BLaER1 treated with 17β-estradiol and CSF1 and Interleukin-3, amounts not matched to agents 10 nM and 100 nM (cell line): ENCODE data around the gene OR2T12.
"Not testable (repeated sequence)": the region's sequence is repeated elsewhere in the genome, so short reads cannot be mapped to it uniquely, and the experiment has no call there.

Experiments used
- H3K27ac ChIP-seq, 11 experiments: shearing (Covaris generic); formaldehyde crosslinking; 2 replicates each; pipeline ENCODE4 v1.8.1; 2022
- H3K27me3 ChIP-seq, 11 experiments: shearing (Covaris generic); formaldehyde crosslinking; 2 replicates each; pipeline ENCODE4 v1.8.1; 2022
- H3K36me3 ChIP-seq, 11 experiments: shearing (Covaris generic); formaldehyde crosslinking; 2 replicates each; pipeline ENCODE4 v1.8.1; 2022
- H3K4me1 ChIP-seq, 10 experiments: shearing (Covaris generic); formaldehyde crosslinking; 2 replicates each; pipeline ENCODE4 v1.8.1; 2022
- H3K4me2 ChIP-seq, 11 experiments: shearing (Covaris generic); formaldehyde crosslinking; 2 replicates each; pipeline ENCODE4 v1.8.1; 2022
- H3K4me3 ChIP-seq, 10 experiments: shearing (Covaris generic); formaldehyde crosslinking; 2 replicates each; pipeline ENCODE4 v1.8.1; 2022
- H3K9ac ChIP-seq, 11 experiments: shearing (Covaris generic); formaldehyde crosslinking; 2 replicates each; pipeline ENCODE4 v1.8.1; 2022
- H3K9me3 ChIP-seq, 11 experiments: shearing (Covaris generic); formaldehyde crosslinking; replicated peaks in 1 of 11; 2 replicates each; pipeline ENCODE4 v1.8.1; 2022
- H4K20me1 ChIP-seq, 11 experiments: shearing (Covaris generic); formaldehyde crosslinking; 2 replicates each; pipeline ENCODE4 v1.8.1; 2022
- Cebpa-rat ChIP-seq, 11 experiments: shearing (Covaris generic); IDR thresholded peaks; 2 replicates each; pipeline ENCODE4 v1.8.1; 2022

Gene OR2T12

GRCh38 chr1:248303324-248303723 is at the start of gene OR2T12:
TSS of gene OR2T12 (minus strand) at chr1:248303424. CDS start at chr1:248295578, 7,846 bp downstream.
- no peak for TF ChIP-seq Cebpa-rat (IDR thresholded peaks at IDR 0.05)
- H3K9me3 ChIP-seq = no peaks in the 10 kb centered on the region; a peak in 1 of 22 replicates
- H3K4me1 ChIP-seq = no peaks in the 10 kb centered on the region
- H3K27me3 ChIP-seq = no peaks in the 10 kb centered on the region
- H4K20me1 ChIP-seq = no peaks in the 10 kb centered on the region
- no peaks in the 10 kb centered on the region for H3K36me3 ChIP-seq
- H3K9ac ChIP-seq = no peak within 1 kb of the TSS
- no peak within 1 kb of the TSS for H3K4me2 ChIP-seq
- no peak within 1 kb of the TSS for H3K4me3 ChIP-seq
- H3K27ac ChIP-seq = no peak within 1 kb of the TSS

DNA sequence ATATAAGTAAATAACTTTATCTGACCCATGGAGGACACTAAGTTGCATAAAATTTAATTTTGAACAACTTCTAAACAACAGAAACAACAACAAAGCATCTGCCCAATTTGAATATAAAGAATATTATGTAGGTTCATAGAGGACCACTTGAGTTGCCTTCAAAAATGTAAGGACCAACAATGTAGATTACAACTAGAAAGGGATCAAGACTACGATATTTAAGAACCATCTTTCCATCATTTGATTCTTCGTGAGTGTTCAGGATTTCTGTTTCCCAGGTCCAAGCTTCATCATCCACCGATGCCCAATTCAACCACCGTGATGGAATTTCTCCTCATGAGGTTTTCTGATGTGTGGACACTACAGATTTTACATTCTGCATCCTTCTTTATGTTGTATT is 45.3 kb upstream of the OR2T12 start, which contains the start of gene OR14C36:
TSS of gene OR14C36 (plus strand) at position 301 of the 400 bp plus-strand sequence. CDS start at position 301, 0 bp downstream.
- no peaks in the 10 kb centered on the region for H3K9me3 ChIP-seq
- no peaks in the 10 kb centered on the region for H3K36me3 ChIP-seq
- H4K20me1 ChIP-seq = no peaks in the 10 kb centered on the region
- H3K4me2 ChIP-seq = no peak within 1 kb of the TSS
- no peak within 1 kb of the TSS for H3K9ac ChIP-seq
- TF ChIP-seq Cebpa-rat (IDR thresholded peaks at IDR 0.05) = no peak
- peaks cover 0 to 5% (median 4%) of the 10 kb centered on the region in 10 experiments; a peak in 5 of 20 replicates for H3K4me1 ChIP-seq
- H3K27ac ChIP-seq = no peak within 1 kb of the TSS
- H3K4me3 ChIP-seq = no peak within 1 kb of the TSS
- no peaks in the 10 kb centered on the region for H3K27me3 ChIP-seq

DNA sequence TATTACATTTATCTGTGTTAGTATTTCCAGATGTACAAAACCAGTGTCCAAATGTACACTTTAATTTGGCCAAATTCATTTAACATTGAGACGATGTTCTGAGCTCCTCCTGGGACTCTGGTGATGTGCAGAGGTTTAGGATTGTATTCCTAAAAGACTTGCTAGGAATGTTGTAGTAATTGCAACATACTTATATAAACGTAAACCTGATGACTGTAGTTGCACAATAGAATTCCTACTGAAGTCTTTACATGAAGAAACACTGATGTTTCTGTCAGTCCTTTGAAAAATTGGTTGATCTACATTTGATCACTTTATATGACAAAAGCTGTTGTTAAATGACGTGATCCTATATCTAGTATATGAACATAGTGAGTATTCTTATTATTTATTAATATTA is 40.2 kb upstream of the OR2T12 start:
- no peaks in the 10 kb centered on the region for H3K27me3 ChIP-seq
- TF ChIP-seq Cebpa-rat (IDR thresholded peaks at IDR 0.05) = no peak
- H3K9ac ChIP-seq = no peak overlapping the region
- H3K4me1 ChIP-seq = no peaks in the 10 kb centered on the region
- no peaks in the 10 kb centered on the region for H3K9me3 ChIP-seq
- no peak overlapping the region for H3K27ac ChIP-seq
- no peaks in the 10 kb centered on the region for H4K20me1 ChIP-seq
- no peak overlapping the region for H3K4me2 ChIP-seq
- H3K4me3 ChIP-seq = no peak overlapping the region
- no peaks in the 10 kb centered on the region for H3K36me3 ChIP-seq

GRCh38 chr1:248324468-248324867 is 21.2 kb upstream of the OR2T12 start, which contains the start of gene OR2M7:
TSS of gene OR2M7 (minus strand) at chr1:248324568. CDS start at chr1:248324568, 0 bp downstream.
- H3K27me3 ChIP-seq = no peaks in the 10 kb centered on the region
- H4K20me1 ChIP-seq = no peaks in the 10 kb centered on the region
- no peak within 1 kb of the TSS for H3K4me3 ChIP-seq
- no peaks in the 10 kb centered on the region for H3K9me3 ChIP-seq
- no peak for TF ChIP-seq Cebpa-rat (IDR thresholded peaks at IDR 0.05)
- no peak within 1 kb of the TSS for H3K4me2 ChIP-seq
- H3K4me1 ChIP-seq = no peaks in the 10 kb centered on the region
- H3K36me3 ChIP-seq = no peaks in the 10 kb centered on the region
- H3K9ac ChIP-seq = no peak within 1 kb of the TSS
- no peak within 1 kb of the TSS for H3K27ac ChIP-seq

DNA sequence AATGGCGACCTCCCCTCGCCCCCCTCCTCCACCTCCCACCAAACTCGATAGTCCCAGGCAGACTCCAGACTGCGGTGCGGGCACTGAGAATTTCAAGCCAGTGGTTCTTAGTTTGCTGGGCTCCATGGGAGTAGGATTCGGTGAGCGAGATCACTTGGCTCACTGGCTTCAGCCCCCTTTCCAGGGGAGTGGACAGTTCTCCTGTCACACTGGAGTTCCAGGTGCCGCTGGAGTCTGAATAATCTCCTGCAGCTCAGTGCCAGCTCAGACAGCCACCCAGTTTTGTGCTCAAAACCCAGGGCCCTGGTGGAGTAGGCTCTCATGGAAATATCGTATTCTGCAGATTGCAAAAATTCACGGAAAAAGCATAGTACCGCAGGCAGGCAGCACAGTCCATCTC is 13.6 kb upstream of the OR2T12 start:
- no peak for TF ChIP-seq Cebpa-rat (IDR thresholded peaks at IDR 0.05)
- no peak overlapping the region for H3K4me3 ChIP-seq
- no peak overlapping the region for H3K27ac ChIP-seq
- no peak overlapping the region for H3K4me2 ChIP-seq
- H3K27me3 ChIP-seq = no peaks in the 10 kb centered on the region
- H3K9ac ChIP-seq = no peak overlapping the region
- H3K36me3 ChIP-seq = no peaks in the 10 kb centered on the region
- H4K20me1 ChIP-seq = no peaks in the 10 kb centered on the region
- H3K9me3 ChIP-seq = peaks cover 24 to 56% (median 42%) of the 10 kb centered on the region in 11 experiments
- H3K4me1 ChIP-seq = peaks cover 0 to 3% (median 0%) of the 10 kb centered on the region in 10 experiments; a peak in 3 of 20 replicates

GRCh38 chr1:248306740-248307139 is 3.5 kb upstream of the OR2T12 start:
- not testable (repeated sequence) for H3K27ac ChIP-seq, H3K4me3 ChIP-seq, H3K36me3 ChIP-seq, H3K4me1 ChIP-seq, H3K4me2 ChIP-seq, H4K20me1 ChIP-seq, H3K9ac ChIP-seq, H3K27me3 ChIP-seq, H3K9me3 ChIP-seq

- no peaks in the 10 kb centered on the region for H3K4me1 ChIP-seq
- H3K4me2 ChIP-seq = no peak overlapping the region
- H3K27me3 ChIP-seq = no peaks in the 10 kb centered on the region
- no peaks in the 10 kb centered on the region; a peak in 1 of 22 replicates for H3K9me3 ChIP-seq
- H3K27ac ChIP-seq = no peak overlapping the region
- H4K20me1 ChIP-seq = no peaks in the 10 kb centered on the region
- H3K36me3 ChIP-seq = no peaks in the 10 kb centered on the region
- no peak overlapping the region for H3K9ac ChIP-seq
- no peak for TF ChIP-seq Cebpa-rat (IDR thresholded peaks at IDR 0.05)
- no peak overlapping the region for H3K4me3 ChIP-seq
Measured at GRCh38 chr1:248306103-248306502, 2.9 kb upstream of the OR2T12 start.

DNA sequence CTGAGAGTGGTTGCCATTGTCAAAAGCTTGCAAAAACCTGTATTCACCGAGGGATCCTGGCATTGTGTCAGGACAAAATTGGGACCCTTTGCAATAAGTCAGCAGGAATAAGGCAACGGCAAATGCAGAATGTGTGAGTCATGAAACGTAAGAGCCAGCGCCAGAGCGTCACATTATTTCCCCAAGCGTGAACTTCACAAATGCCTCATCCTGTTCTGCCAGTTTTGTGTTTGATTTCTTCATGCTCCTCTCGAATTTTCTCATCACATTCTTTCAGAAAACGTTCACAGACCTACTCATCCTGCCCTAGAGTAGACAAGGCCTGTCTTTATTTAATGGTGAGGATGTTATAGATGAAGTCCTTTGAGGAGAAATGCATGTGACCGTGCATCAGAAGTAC is 2.4 kb upstream of the OR2T12 start:
- not testable (repeated sequence) for H3K27me3 ChIP-seq, H3K4me1 ChIP-seq, H3K4me3 ChIP-seq, H3K36me3 ChIP-seq, H3K4me2 ChIP-seq, H3K9ac ChIP-seq, H3K9me3 ChIP-seq, H4K20me1 ChIP-seq, H3K27ac ChIP-seq

DNA sequence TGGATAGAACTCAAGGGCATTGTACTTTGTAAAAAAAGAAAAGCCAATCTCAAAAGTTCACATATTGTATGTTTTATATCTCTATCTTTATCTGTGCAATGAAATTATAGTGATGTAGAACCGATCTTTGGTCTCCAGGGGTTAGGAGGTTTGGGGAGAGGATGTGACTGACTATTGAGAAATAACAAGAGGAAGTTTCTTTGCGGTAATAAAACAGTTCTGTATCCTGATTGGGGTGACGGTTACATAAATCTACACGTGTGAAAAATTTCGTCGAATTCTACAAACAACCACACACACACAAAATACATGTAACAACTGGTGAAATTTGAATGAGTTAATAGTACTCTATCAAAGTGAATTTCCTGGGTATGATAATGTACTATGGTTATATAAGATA is 14.8 kb downstream of the OR2T12 start:
- peak overlapping the region in 8 of 11 experiments; percentile 53 to 84 (median 76); a peak in 16 of 22 replicates for H3K27ac ChIP-seq
- H3K4me3 ChIP-seq = 0 out of 20 replicates have a peak overlapping the region, but pooled peaks of 1 of the 10 experiments have one; percentile 28
- H4K20me1 ChIP-seq = no peaks in the 10 kb centered on the region
- peak overlapping the region in 4 of 11 experiments; percentile 10 to 54 (median 42); a peak in 1 of 22 replicates for H3K9ac ChIP-seq
- no peaks in the 10 kb centered on the region for H3K36me3 ChIP-seq
- H3K4me1 ChIP-seq = peaks cover 9 to 28% (median 10%) of the 10 kb centered on the region in 10 experiments; a peak in 18 of 20 replicates
- H3K27me3 ChIP-seq = no peaks in the 10 kb centered on the region
- H3K4me2 ChIP-seq = peak overlapping the region in 9 of 11 experiments; percentile 13 to 66 (median 49); a peak in 15 of 22 replicates
- TF ChIP-seq Cebpa-rat (IDR thresholded peaks at IDR 0.05) = peak in 2 of 11 experiments; percentile 56 to 72; a peak in 3 of 22 replicates
- H3K9me3 ChIP-seq = peaks cover 4 to 57% (median 34%) of the 10 kb centered on the region in 11 experiments; a peak in 18 of 22 replicates

DNA sequence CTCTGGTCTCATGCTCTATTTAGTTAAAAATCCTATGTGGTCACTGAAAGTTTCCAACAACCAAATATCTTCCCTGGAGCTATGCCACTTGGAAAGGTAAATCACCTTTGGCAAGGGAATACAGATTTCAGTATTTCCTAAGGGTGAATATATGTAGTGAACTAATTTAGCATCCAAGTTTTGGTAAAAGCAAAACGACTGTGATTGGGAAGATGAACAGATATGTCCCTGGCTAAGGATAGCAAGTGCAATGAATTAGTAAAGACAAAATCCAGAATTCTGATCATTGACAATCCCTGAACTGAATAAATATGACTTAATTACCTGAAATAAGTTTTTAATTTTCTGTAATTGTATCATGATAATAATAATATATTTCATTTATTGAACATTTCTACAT is 25.3 kb downstream of the OR2T12 start, which contains the start of gene OR2T33:
TSS of gene OR2T33 (minus strand) at position 101 of the 400 bp plus-strand sequence. CDS start 4,162 bp downstream, outside the sequence.
- Histone ChIP-seq H3K36me3 (no peaks in the 10 kb centered on the region), H4K20me1 (no peaks in the 10 kb centered on the region), H3K4me2 (no peak within 1 kb of the TSS), H3K9ac (no peak within 1 kb of the TSS), H3K27ac (no peak within 1 kb of the TSS), H3K4me3 (no peak within 1 kb of the TSS), H3K27me3 (no peaks in the 10 kb centered on the region), H3K4me1 (peaks cover 5 to 27% (median 16%) of the 10 kb centered on the region in 10 experiments; a peak in 17 of 20 replicates), H3K9me3 (peaks cover 5 to 16% (median 10%) of the 10 kb centered on the region in 11 experiments; a peak in 18 of 22 replicates)
- no peak for TF ChIP-seq Cebpa-rat (IDR thresholded peaks at IDR 0.05)

DNA sequence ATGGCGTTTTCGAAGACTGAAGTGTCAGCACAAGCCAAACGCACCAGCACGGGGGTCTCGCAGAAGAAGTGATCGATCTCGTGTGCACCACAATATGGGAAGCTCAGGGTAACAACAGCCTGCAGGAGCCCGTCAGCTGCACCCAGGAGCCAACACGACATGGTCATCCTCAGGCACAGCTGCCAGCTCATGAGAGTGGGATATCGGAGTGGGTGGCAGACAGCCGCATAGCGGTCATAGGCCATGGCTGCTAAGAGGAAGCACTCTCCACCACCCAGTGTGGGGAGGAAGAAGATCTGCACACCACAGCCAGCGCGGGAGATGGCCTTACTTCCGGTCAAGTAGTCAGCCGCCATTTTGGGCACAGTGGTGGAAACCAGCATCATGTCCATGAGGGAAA is 30.0 kb downstream of the OR2T12 start:
- not testable (repeated sequence) for H3K27ac ChIP-seq, H4K20me1 ChIP-seq, H3K4me3 ChIP-seq, H3K27me3 ChIP-seq, H3K9me3 ChIP-seq, H3K4me2 ChIP-seq, H3K9ac ChIP-seq, H3K36me3 ChIP-seq
- peaks cover 5 to 21% (median 16%) of the 10 kb centered on the region in 10 experiments; a peak in 17 of 20 replicates for H3K4me1 ChIP-seq
